Measurements from ENCODE around the gene AGRN. TPM values are rescaled to one million over a fixed set of nuclear protein-coding genes. Genes with fewer than 3 reads are reported as not detected.
"Not testable (repeated sequence)": the region's sequence is repeated elsewhere in the genome, so short reads cannot be mapped to it uniquely, and the experiment has no call there.

Gene AGRN
- polyA plus RNA-seq, 1 experiment, result 28.3 TPM

DNA sequence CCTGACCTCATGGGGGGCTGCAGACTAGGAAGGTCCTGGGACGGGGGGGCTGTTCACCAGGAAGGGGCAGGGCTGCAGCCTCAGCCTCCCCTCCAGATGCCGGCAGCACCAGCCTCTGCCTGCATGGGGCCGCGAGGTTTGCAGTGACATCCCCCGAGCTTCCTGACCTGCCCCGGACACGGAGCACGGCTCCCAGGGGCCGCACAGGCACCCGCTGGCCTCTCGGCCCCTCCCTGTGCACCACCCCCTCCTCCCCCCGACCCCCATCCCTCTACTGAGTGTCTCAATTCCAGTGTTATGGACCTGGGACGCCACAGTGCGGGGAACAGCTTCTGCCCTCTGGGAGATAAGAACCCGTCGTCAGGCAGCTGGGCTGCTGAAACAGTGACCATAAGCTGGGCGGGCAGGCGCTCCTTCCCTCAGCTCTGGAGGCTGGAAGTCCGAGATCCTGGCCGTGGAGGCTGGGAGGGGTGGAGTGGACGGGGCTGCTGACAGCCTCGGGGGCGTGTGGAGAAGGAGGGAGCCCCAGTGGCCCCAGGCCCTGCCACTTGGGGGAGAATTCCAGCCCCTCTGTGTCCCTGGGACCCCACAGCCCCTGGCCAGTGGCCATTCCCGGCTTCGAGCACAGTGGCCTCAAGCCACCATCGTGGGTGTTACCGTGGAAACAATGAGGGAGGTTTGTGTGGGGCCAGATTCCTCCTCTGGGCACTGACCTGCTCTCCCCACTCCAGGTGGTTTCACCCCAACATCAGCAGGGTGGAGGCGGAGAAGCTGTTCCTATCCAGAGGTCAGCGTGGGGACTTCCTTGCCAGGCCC lies 42.6 kb downstream of the AGRN start:
- ChIA-PET POLR2A (no interaction called here), CTCF (interaction anchor here (1.0 to 1.5 kb wide), 5 partner anchors 23 to 79 kb away, joined by 3 read pairs; no protein-coding TSS in a partner anchor)
- H3K27ac ChIP-seq (ENCODE audit: low read depth, low read length), result no peak overlapping the region
- DNase-seq (ENCODE audit: low read depth, low spot score), result no peak
- H3K9me3 ChIP-seq (ENCODE audit: control insufficient read depth, insufficient read depth, low read length), result peaks cover under 1% of the 10 kb centered on the region; the same call in 1 of the 2 replicates
- peaks cover 3% of the 10 kb centered on the region for H3K27me3 ChIP-seq (ENCODE audit: control insufficient read depth, insufficient read depth, low read length)
- no peak overlapping the region for H3K4me3 ChIP-seq (ENCODE audit: low read depth, low read length)
- TF ChIP-seq, protein P1, sequence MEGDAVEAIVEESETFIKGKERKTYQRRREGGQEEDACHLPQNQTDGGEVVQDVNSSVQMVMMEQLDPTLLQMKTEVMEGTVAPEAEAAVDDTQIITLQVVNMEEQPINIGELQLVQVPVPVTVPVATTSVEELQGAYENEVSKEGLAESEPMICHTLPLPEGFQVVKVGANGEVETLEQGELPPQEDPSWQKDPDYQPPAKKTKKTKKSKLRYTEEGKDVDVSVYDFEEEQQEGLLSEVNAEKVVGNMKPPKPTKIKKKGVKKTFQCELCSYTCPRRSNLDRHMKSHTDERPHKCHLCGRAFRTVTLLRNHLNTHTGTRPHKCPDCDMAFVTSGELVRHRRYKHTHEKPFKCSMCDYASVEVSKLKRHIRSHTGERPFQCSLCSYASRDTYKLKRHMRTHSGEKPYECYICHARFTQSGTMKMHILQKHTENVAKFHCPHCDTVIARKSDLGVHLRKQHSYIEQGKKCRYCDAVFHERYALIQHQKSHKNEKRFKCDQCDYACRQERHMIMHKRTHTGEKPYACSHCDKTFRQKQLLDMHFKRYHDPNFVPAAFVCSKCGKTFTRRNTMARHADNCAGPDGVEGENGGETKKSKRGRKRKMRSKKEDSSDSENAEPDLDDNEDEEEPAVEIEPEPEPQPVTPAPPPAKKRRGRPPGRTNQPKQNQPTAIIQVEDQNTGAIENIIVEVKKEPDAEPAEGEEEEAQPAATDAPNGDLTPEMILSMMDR (IDR thresholded peaks at IDR 0.05; ENCODE audit: low read depth, low read length), result no peak

DNA sequence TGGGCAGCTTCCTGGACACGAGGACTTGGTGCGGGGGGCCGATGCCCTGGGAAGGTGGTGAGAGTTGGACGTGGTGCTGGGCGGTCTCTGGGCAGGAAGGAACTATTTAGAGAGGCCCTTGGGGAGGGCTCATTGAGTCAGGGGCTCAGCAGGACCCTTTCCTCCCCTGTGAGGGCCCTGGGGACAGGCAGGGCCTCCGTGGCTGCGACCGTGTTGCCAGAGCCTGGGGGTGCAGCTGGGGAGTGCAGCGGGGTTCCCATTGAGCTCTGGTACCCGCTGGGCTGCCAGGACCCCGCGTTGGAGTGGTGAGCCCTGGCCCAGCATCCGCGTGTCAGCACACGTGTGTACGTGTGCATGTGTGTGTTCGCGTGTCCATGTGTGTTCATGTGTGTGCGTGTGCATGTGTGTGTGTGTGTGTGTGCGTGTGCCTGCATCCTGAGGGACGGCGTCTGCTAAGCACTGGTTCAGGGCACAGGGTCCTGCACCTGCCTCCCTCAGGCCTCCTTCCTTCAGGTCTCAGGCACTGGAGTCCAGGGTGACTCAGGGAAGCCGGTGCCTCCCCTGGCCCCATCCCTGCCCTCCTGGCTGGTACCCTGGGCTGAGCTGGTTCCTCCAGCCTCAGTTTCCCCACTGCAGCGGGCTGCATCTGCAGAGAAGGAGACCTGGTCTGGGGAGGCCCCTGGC lies 43.5 kb downstream of the AGRN start:
- TF ChIP-seq, protein P1 (IDR thresholded peaks at IDR 0.05; ENCODE audit: low read depth, low read length), result no peak; the same call in 1 of the 2 replicates
- Histone ChIP-seq H3K9me3 (ENCODE audit: control insufficient read depth, insufficient read depth, low read length) (peaks cover 3% of the 10 kb centered on the region; the same call in 1 of the 2 replicates), H3K27ac (ENCODE audit: low read depth, low read length) (peak overlapping the region; percentile 39), H3K4me3 (ENCODE audit: low read depth, low read length) (no peak overlapping the region), H3K27me3 (ENCODE audit: control insufficient read depth, insufficient read depth, low read length) (peaks cover 3% of the 10 kb centered on the region)
- ChIA-PET CTCF (interaction anchor here (0.6 to 1.8 kb wide), 10 partner anchors 11 to 81 kb away, joined by 3 to 15 read pairs (median 3); partner anchors contain the start of genes PERM1 and RNF223), POLR2A (no interaction called here)
- DNase-seq (ENCODE audit: low read depth, low spot score), result no peak

DNA sequence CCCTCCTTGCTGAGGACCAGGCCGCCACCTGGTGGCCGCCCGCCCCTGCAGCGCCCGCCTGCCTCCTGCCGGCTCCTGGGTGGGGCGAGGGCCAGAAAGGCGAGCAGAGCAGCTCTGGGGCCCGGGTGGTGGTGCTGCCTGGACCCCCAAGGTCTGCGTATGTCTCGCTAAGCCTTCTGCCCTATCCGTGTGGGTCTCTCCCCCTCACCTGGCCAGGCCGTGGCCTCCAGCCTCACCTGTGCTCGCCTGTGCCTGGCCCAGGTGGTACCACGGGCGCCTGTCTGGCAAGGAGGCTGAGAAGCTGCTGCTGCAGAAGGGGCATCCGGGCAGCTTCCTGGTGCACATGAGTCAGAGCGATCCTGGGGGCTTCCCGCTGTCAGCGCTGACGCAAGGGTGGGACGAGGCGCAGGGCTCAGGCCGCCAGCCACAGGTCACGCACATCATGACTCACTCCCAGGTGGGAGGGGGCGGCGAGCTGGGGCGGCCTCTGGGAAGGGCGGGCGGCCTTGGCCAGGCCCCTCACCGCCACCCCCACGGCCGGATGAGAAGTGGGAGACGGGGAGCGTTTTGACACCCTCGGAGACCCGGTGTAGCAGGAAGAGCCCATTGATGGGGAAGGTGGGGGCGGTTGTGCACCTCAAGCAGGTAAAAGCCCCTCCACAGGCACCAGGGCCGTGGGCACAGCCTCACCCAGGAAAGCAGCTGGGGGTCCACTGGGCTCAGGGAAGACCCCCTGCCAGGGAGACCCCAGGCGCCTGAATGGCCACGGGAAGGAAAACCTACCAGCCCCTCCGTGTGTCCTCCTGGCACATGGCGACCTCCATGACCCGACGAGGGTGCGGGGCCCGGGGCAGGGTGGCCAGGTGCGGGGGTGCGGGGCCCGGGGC lies 44.3 kb downstream of the AGRN start:
- TF ChIP-seq, protein P1 (IDR thresholded peaks at IDR 0.05; ENCODE audit: low read depth, low read length), result peak; percentile 71; the same call in 1 of the 2 replicates
- Histone ChIP-seq H3K27ac (ENCODE audit: low read depth, low read length) (peak overlapping the region; percentile 39), H3K9me3 (ENCODE audit: control insufficient read depth, insufficient read depth, low read length) (peaks cover 3% of the 10 kb centered on the region; the same call in 1 of the 2 replicates), H3K27me3 (ENCODE audit: control insufficient read depth, insufficient read depth, low read length) (peaks cover 3% of the 10 kb centered on the region), H3K4me3 (ENCODE audit: low read depth, low read length) (peak overlapping the region; percentile 38)
- CTCF ChIA-PET, result interaction anchor here (0.6 to 1.8 kb wide), 9 partner anchors 10 to 84 kb away, joined by 3 to 15 read pairs (median 3); partner anchors contain the start of genes PERM1 and RNF223
- POLR2A ChIA-PET, result no interaction called here
- DNase-seq (ENCODE audit: low read depth, low spot score), result peak; percentile 63

DNA sequence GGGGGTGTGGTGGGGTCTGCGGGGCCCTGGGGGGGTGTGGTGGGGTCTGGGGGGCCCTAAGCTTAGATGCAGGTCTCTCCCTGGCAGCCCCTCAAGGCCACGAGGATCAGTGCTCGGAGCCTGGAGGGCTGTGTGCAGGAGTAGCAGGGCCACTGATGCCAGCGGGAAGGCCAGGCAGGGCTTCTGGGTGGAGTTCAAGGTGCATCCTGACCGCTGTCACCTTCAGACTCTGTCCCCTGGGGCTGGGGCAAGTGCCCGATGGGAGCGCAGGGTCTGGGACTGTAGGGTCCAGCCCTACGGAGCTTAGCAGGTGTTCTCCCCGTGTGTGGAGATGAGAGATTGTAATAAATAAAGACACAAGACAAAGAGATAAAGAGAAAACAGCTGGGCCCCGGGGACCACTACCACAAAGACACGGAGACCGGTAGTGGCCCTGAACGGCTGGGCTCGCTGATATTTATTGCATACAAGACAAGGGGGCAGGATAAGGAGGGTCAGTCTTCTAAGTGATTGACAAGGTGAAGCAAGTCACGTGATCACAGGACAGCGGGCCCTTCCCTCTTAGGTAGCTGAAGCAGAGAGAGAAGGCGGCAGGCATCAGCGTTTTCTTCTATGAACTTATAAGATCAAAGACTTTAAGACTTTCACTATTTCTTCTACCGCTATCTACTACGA lies 45.5 kb downstream of the AGRN start:
- no peak overlapping the region for H3K4me3 ChIP-seq (ENCODE audit: low read depth, low read length)
- TF ChIP-seq, protein P1 (IDR thresholded peaks at IDR 0.05; ENCODE audit: low read depth, low read length), result no peak
- H3K9me3 ChIP-seq (ENCODE audit: control insufficient read depth, insufficient read depth, low read length), result peaks cover 3% of the 10 kb centered on the region; the same call in 1 of the 2 replicates
- no peak overlapping the region for H3K27ac ChIP-seq (ENCODE audit: low read depth, low read length)
- no peaks in the 10 kb centered on the region for H3K27me3 ChIP-seq (ENCODE audit: control insufficient read depth, insufficient read depth, low read length)
- DNase-seq (ENCODE audit: low read depth, low spot score), result no peak
- CTCF ChIA-PET, result no interaction called here
- POLR2A ChIA-PET, result no interaction called here

DNA sequence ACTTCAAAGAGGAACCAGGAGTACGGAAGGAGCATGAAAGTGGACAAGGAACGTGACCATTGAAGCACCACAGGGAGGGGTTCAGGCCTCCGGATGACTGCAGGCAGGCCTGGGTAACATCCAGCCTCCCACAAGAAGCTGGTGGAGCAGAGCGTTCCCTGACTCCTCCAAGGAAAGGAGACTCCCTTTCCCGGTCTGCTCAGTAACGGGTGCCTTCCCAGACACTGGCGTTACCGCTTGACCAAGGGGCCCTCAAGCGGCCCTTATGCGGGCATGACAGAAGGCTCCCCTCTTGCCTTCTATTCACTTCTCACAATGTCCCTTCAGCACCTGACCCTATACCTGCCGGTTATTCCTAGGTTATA lies 46.0 kb downstream of the AGRN start:
- H3K27ac ChIP-seq (ENCODE audit: low read depth, low read length); H3K4me3 ChIP-seq (ENCODE audit: low read depth, low read length); H3K27me3 ChIP-seq (ENCODE audit: control insufficient read depth, insufficient read depth, low read length); DNase-seq (ENCODE audit: low read depth, low spot score); POLR2A ChIA-PET; H3K9me3 ChIP-seq (ENCODE audit: control insufficient read depth, insufficient read depth, low read length): not testable (repeated sequence)
- CTCF ChIA-PET, result interaction anchor here (1.1 kb wide), 1 partner anchor 83 kb away, joined by 3 read pairs; no protein-coding TSS in a partner anchor
